Hepatocyte (in vitro differentiated cells): Measurements from ENCODE around the gene CYP24A1.

Source experiments
- EZH2 ChIP-seq: fragments of 200-600 bp; sonication (generic); IDR thresholded peaks from 2 replicates; pipeline ENCODE4 v1.6.1; 2016; ENCODE audit warnings: antibody characterized with exemption, mild to moderate bottlenecking, borderline replicate concordance
- EZH2phosphoT487 ChIP-seq: fragments of 200-600 bp; sonication (generic); IDR thresholded peaks from one replicate; pipeline ENCODE4 v1.6.1; 2018; ENCODE audit warnings: antibody characterized with exemption, mild to moderate bottlenecking, low read depth, moderate library complexity; ENCODE audit not compliant: unreplicated experiment, severe bottlenecking
- TF ChIP-seq, protein P1 (sequence below): fragments of 200-600 bp; sonication (generic); IDR thresholded peaks from 2 replicates; pipeline ENCODE4 v1.5.1; 2016; ENCODE audit warnings: antibody characterized with exemption, mild to moderate bottlenecking; ENCODE audit not compliant: poor library complexity

DNA sequence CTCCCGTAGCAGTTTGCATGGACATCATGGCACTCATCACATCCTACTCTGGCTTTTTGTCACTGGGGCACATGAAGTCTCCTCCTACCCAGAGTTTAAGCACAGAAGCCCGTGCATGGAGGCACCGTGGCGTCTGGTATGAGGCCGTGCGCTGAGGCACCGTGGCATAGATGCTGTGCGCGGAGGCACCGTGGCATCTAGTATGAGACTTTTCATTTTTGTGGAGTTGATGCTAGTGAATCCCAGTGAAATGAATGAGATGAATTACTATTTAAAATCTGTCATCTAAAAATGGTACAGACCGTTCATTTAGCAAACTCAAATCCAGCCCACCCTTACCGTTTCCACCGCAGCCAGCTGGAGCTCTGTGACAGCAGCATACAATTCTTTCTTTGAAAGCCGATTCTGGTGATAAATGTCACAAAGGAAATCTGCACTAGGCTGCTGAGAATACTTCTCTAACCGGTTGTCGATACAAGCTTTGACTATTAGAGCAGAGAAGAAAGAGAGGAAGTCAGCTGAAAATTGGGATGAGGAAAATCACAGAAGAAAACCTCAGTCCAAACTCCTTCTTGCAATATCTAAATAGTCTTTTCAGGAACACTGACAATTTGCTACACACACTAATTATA is 11.3 kb downstream of the CYP24A1 start:
- TF ChIP-seq, protein P1, sequence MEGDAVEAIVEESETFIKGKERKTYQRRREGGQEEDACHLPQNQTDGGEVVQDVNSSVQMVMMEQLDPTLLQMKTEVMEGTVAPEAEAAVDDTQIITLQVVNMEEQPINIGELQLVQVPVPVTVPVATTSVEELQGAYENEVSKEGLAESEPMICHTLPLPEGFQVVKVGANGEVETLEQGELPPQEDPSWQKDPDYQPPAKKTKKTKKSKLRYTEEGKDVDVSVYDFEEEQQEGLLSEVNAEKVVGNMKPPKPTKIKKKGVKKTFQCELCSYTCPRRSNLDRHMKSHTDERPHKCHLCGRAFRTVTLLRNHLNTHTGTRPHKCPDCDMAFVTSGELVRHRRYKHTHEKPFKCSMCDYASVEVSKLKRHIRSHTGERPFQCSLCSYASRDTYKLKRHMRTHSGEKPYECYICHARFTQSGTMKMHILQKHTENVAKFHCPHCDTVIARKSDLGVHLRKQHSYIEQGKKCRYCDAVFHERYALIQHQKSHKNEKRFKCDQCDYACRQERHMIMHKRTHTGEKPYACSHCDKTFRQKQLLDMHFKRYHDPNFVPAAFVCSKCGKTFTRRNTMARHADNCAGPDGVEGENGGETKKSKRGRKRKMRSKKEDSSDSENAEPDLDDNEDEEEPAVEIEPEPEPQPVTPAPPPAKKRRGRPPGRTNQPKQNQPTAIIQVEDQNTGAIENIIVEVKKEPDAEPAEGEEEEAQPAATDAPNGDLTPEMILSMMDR, result no peak
- TF ChIP-seq EZH2 (no peak), EZH2phosphoT487 (no peak)
